Neural cell (in vitro differentiated cells): ENCODE data around the gene INHBC. TPM values are rescaled to one million over a fixed set of nuclear protein-coding genes. Genes with fewer than 3 reads are reported as not detected.

Experiments
- H2AFZ ChIP-seq: fragments of 200-600, 300-800 bp; sonication (generic), shearing (Covaris generic); 2 replicates; pipeline ENCODE4 v1.6.0; 2014; ENCODE audit warnings: low read depth, mild to moderate bottlenecking, antibody characterized with exemption, low read length, moderate library complexity
- H3F3A ChIP-seq: fragments of 200-600 bp; shearing (Covaris generic); 2 replicates; pipeline ENCODE4 v1.6.1; 2016; ENCODE audit warnings: mild to moderate bottlenecking, moderate library complexity, mixed read lengths, antibody characterized with exemption, low read length; ENCODE audit not compliant: insufficient read depth, poor library complexity, severe bottlenecking
- H3K27ac ChIP-seq: fragments of 200-600, 300-800 bp; sonication (generic), shearing (Covaris generic); 2 replicates; pipeline ENCODE4 v1.5.1; 2014; ENCODE audit warnings: mild to moderate bottlenecking, low read length, moderate library complexity
- H3K27me3 ChIP-seq: fragments of 300-800, 200-600 bp; sonication (generic), shearing (Covaris generic); 2 replicates; pipeline ENCODE4 v1.6.0; 2014; ENCODE audit warnings: mild to moderate bottlenecking, low read depth, low read length, moderate library complexity; ENCODE audit not compliant: insufficient read depth
- H3K36me3 ChIP-seq: fragments of 300-800, 200-600 bp; sonication (generic), shearing (Covaris generic); 2 replicates; pipeline ENCODE4 v1.5.1; 2014; ENCODE audit warnings: mild to moderate bottlenecking, antibody characterized with exemption, low read length, moderate library complexity; ENCODE audit not compliant: insufficient read depth
- H3K4me2 ChIP-seq: fragments of 300-800, 200-600 bp; sonication (generic), shearing (Covaris generic); 2 replicates; pipeline ENCODE4 v1.6.0; 2014; ENCODE audit warnings: mild to moderate bottlenecking, low read length
- H3K4me3 ChIP-seq: fragments of 300-800, 200-600 bp; sonication (generic), shearing (Covaris generic); 2 replicates; pipeline ENCODE4 v1.5.1; 2014; ENCODE audit warnings: mild to moderate bottlenecking, low read length, moderate library complexity
- H3K79me2 ChIP-seq: fragments of 200-600 bp; shearing (Covaris generic); replicated peaks from 2 replicates; pipeline ENCODE4 v1.6.0; 2014; ENCODE audit warnings: mild to moderate bottlenecking, low read length, moderate library complexity; ENCODE audit not compliant: insufficient read depth
- H3K9ac ChIP-seq: fragments of 300-800, 200-600 bp; sonication (generic), shearing (Covaris generic); 2 replicates; pipeline ENCODE4 v1.6.1; 2016; ENCODE audit warnings: mild to moderate bottlenecking, low read length, mixed read lengths
- H3K9me2 ChIP-seq: fragments of 200-600 bp; shearing (Covaris generic); 2 replicates; pipeline ENCODE4 v1.6.1; 2016; ENCODE audit warnings: mild to moderate bottlenecking, low read length, mixed read lengths; ENCODE audit not compliant: insufficient read depth
- H3K9me3 ChIP-seq: fragments of 200-600, 300-800 bp; sonication (generic), shearing (Covaris generic); 2 replicates; pipeline ENCODE4 v1.6.1; 2016; ENCODE audit warnings: mild to moderate bottlenecking, mixed run types, low read length, moderate library complexity, mixed read lengths
- H4K20me1 ChIP-seq: fragments of 200-600 bp; shearing (Covaris generic); 2 replicates; pipeline ENCODE4 v1.6.1; 2016; ENCODE audit warnings: mild to moderate bottlenecking, mixed run types; ENCODE audit not compliant: insufficient read depth
- CTCF ChIP-seq: fragments of 450-650 bp; IDR thresholded peaks from 2 replicates; pipeline ENCODE4 v1.5.1; 2014; ENCODE audit warnings: antibody characterized with exemption, mild to moderate bottlenecking, moderate library complexity; ENCODE audit not compliant: poor library complexity, severe bottlenecking
- EP300 ChIP-seq: fragments of 450-650 bp; conservative IDR thresholded peaks from 2 replicates; pipeline ENCODE4 v1.6.1; 2014; ENCODE audit warnings: antibody characterized with exemption, mild to moderate bottlenecking, moderate library complexity; ENCODE audit not compliant: poor library complexity, severe bottlenecking
- EZH2 ChIP-seq: fragments of 200-600, 300-800 bp; shearing (Covaris generic), sonication (generic); IDR thresholded peaks from 2 replicates; pipeline ENCODE4 v1.6.1; 2014; ENCODE audit warnings: antibody characterized with exemption, low read length, borderline replicate concordance, mild to moderate bottlenecking; ENCODE audit not compliant: insufficient read depth, poor library complexity, severe bottlenecking
- MXI1 ChIP-seq: fragments of 450-650 bp; conservative IDR thresholded peaks from 2 replicates; pipeline ENCODE4 v1.6.1; 2014; ENCODE audit warnings: antibody characterized with exemption, mild to moderate bottlenecking; ENCODE audit not compliant: poor library complexity, severe bottlenecking
- POLR2AphosphoS5 ChIP-seq: IDR thresholded peaks from 2 replicates; pipeline ENCODE4 v1.6.1; 2012
- RAD21 ChIP-seq: fragments of 450-650 bp; conservative IDR thresholded peaks from 2 replicates; pipeline ENCODE4 v1.6.1; 2014; ENCODE audit warnings: antibody characterized with exemption, mild to moderate bottlenecking, moderate library complexity
- REST ChIP-seq: IDR thresholded peaks from 2 replicates; pipeline ENCODE4 v1.6.1; 2012; ENCODE audit warnings: borderline replicate concordance
- SMC3 ChIP-seq: fragments of 450-650 bp; conservative IDR thresholded peaks from 2 replicates; pipeline ENCODE4 v1.6.1; 2014; ENCODE audit warnings: antibody characterized with exemption, mild to moderate bottlenecking, moderate library complexity; ENCODE audit not compliant: poor library complexity
- TAF1 ChIP-seq: IDR thresholded peaks from 2 replicates; pipeline ENCODE4 v1.6.1; 2012; ENCODE audit warnings: low read depth
- polyA plus RNA-seq: library from polyadenylated mRNA; depleted of rRNA; stranded (reverse); fragments of >200 nt; gene quantifications from 2 replicates; pipeline ENCODE4 v1.2.3, GENCODE V29; 2014

The INHBC gene
- polyA plus RNA-seq, 1 donor from 2014 or later: not detected

GRCh38 chr12:57450057-57450456, 15.5 kb downstream of the INHBC start:
- H4K20me1 ChIP-seq: no peaks in the 10 kb centered on the region
- no peak overlapping the region for H3K27ac ChIP-seq
- H3K9me3 ChIP-seq: no peaks in the 10 kb centered on the region
- no peaks in the 10 kb centered on the region for H3K9me2 ChIP-seq
- H2AFZ ChIP-seq: no peak overlapping the region
- no peak overlapping the region for H3K9ac ChIP-seq
- TF ChIP-seq POLR2AphosphoS5 (no peak), SMC3 (no peak), EZH2 (no peak), CTCF (no peak), EP300 (no peak), REST (no peak)
- no peaks in the 10 kb centered on the region for H3F3A ChIP-seq
- H3K79me2 ChIP-seq: no peaks in the 10 kb centered on the region
- H3K27me3 ChIP-seq: no peaks in the 10 kb centered on the region
- no peak overlapping the region for H3K4me2 ChIP-seq
- H3K4me3 ChIP-seq: no peak overlapping the region
- H3K36me3 ChIP-seq: no peaks in the 10 kb centered on the region

GRCh38 chr12:57451233-57451778, 16.7 kb downstream of the INHBC start:
- Histone ChIP-seq H3K9ac (no peak overlapping the region), H3K27me3 (no peaks in the 10 kb centered on the region), H3K4me2 (no peak overlapping the region), H3K27ac (no peak overlapping the region), H4K20me1 (no peaks in the 10 kb centered on the region), H3F3A (no peaks in the 10 kb centered on the region), H3K9me2 (no peaks in the 10 kb centered on the region), H3K36me3 (no peaks in the 10 kb centered on the region), H3K4me3 (no peak overlapping the region), H3K9me3 (no peaks in the 10 kb centered on the region), H3K79me2 (no peaks in the 10 kb centered on the region), H2AFZ (no peak overlapping the region)
- TF ChIP-seq RAD21 (no peak), EZH2 (no peak), SMC3 (no peak), CTCF (no peak), REST (no peak), MXI1 (no peak), POLR2AphosphoS5 (no peak), TAF1 (no peak), EP300 (no peak)
